ENCODE measurements around the gene ZNF467. TPM values are rescaled to one million over a fixed set of nuclear protein-coding genes. Genes with fewer than 3 reads are reported as not detected.

ZNF467 gene
- total RNA-seq, 2 donors from 2014 or later = 6.0 to 7.9 TPM

GRCh38 chr7:149808311-149808710 lies 34.9 kb upstream of the ZNF467 start:
- WGBS = 89% methylated on average over 10 of the region's 10 CpGs
- Histone ChIP-seq H3K9me3 (no peaks in the 10 kb centered on the region), H3K4me1 (replicated peaks) (no peaks in the 10 kb centered on the region), H3K27ac (no peak overlapping the region), H3K4me3 (no peak overlapping the region), H3K36me3 (no peaks in the 10 kb centered on the region), H3K27me3 (replicated peaks; ENCODE audit: insufficient read depth) (no peaks in the 10 kb centered on the region)
- TF ChIP-seq POLR2AphosphoS5 (IDR thresholded peaks at IDR 0.05) (no peak), POLR2A (IDR thresholded peaks at IDR 0.05) (no peak), CTCF (IDR thresholded peaks at IDR 0.05) (no peak)
- intact Hi-C loops (cut with DNase I) = no loop called here
- no peak for DNase-seq (ENCODE audit: low spot score)

- TF ChIP-seq POLR2AphosphoS5 (IDR thresholded peaks at IDR 0.05) (no peak), POLR2A (IDR thresholded peaks at IDR 0.05) (no peak), CTCF (IDR thresholded peaks at IDR 0.05) (no peak)
- no peaks in the 10 kb centered on the region for H3K4me1 ChIP-seq (replicated peaks)
- no peaks in the 10 kb centered on the region for H3K27me3 ChIP-seq (replicated peaks; ENCODE audit: insufficient read depth)
- H3K9me3 ChIP-seq = no peaks in the 10 kb centered on the region
- no peak for DNase-seq (ENCODE audit: low spot score)
- WGBS = 81% methylated on average over 16 of the region's 16 CpGs
- no peak overlapping the region for H3K27ac ChIP-seq
- H3K36me3 ChIP-seq = no peaks in the 10 kb centered on the region
- intact Hi-C loops (cut with DNase I) = no loop called here
- no peak overlapping the region for H3K4me3 ChIP-seq
Observed at GRCh38 chr7:149806726-149807125, 33.3 kb upstream of the ZNF467 start.

- DNase-seq (ENCODE audit: low spot score) = no peak
- TF ChIP-seq POLR2A (IDR thresholded peaks at IDR 0.05) (no peak), CTCF (IDR thresholded peaks at IDR 0.05) (no peak), POLR2AphosphoS5 (IDR thresholded peaks at IDR 0.05) (no peak)
- 78% methylated on average over 9 of the region's 9 CpGs for WGBS
- no peaks in the 10 kb centered on the region for H3K9me3 ChIP-seq
- no peaks in the 10 kb centered on the region for H3K4me1 ChIP-seq (replicated peaks)
- intact Hi-C loops (cut with DNase I) = no loop called here
- no peak overlapping the region for H3K4me3 ChIP-seq
- no peak overlapping the region for H3K27ac ChIP-seq
- H3K36me3 ChIP-seq = no peaks in the 10 kb centered on the region
- no peaks in the 10 kb centered on the region for H3K27me3 ChIP-seq (replicated peaks; ENCODE audit: insufficient read depth)
Observed at GRCh38 chr7:149804106-149804505, 30.7 kb upstream of the ZNF467 start.

GRCh38 chr7:149803551-149804074 lies 30.2 kb upstream of the ZNF467 start:
- WGBS = 85% methylated on average over 17 of the region's 17 CpGs
- no peak overlapping the region for H3K27ac ChIP-seq
- H3K4me3 ChIP-seq = no peak overlapping the region
- H3K4me1 ChIP-seq (replicated peaks) = no peaks in the 10 kb centered on the region
- DNase-seq (ENCODE audit: low spot score) = no peak
- H3K27me3 ChIP-seq (replicated peaks; ENCODE audit: insufficient read depth) = no peaks in the 10 kb centered on the region
- no peak for TF ChIP-seq POLR2AphosphoS5 (IDR thresholded peaks at IDR 0.05)
- TF ChIP-seq POLR2A (IDR thresholded peaks at IDR 0.05) = no peak
- no peak for TF ChIP-seq CTCF (IDR thresholded peaks at IDR 0.05)
- intact Hi-C loops (cut with DNase I) = no loop called here
- H3K9me3 ChIP-seq = no peaks in the 10 kb centered on the region
- no peaks in the 10 kb centered on the region for H3K36me3 ChIP-seq

- H3K9me3 ChIP-seq = no peaks in the 10 kb centered on the region
- TF ChIP-seq POLR2A (IDR thresholded peaks at IDR 0.05) (no peak), POLR2AphosphoS5 (IDR thresholded peaks at IDR 0.05) (no peak), CTCF (IDR thresholded peaks at IDR 0.05) (no peak)
- intact Hi-C loops (cut with DNase I) = no loop called here
- no peaks in the 10 kb centered on the region for H3K36me3 ChIP-seq
- no peaks in the 10 kb centered on the region for H3K27me3 ChIP-seq (replicated peaks; ENCODE audit: insufficient read depth)
- 88% methylated on average over 11 of the region's 12 CpGs for WGBS
- no peak overlapping the region for H3K4me3 ChIP-seq
- H3K27ac ChIP-seq = no peak overlapping the region
- no peaks in the 10 kb centered on the region for H3K4me1 ChIP-seq (replicated peaks)
- DNase-seq (ENCODE audit: low spot score) = no peak
Observed at GRCh38 chr7:149802966-149803365, 29.6 kb upstream of the ZNF467 start.
